Measurements from ENCODE around the gene AK5.

GRCh38 chr1:77560741-77561140 lies 278.9 kb downstream of the AK5 start:
- TF ChIP-seq CTCF (IDR thresholded peaks at IDR 0.05): no peak
- TF ChIP-seq REST (IDR thresholded peaks at IDR 0.05; ENCODE audit: insufficient read depth in 1 of 2, low read depth in 2 of 2, low read length in 1 of 2): no peak
